GM19238 (cell line): Measurements from ENCODE around the gene ERMN.
A peak's percentile ranks its signal among the peaks of the same experiment; 100 is the strongest.
"Not testable (repeated sequence)": the region's sequence is repeated elsewhere in the genome, so short reads cannot be mapped to it uniquely, and the experiment has no call there.

Source experiments
- DNase-seq: peaks from one replicate; pipeline ENCODE4 v3.0.0; 2011; ENCODE audit warnings: low spot score; ENCODE audit not compliant: insufficient read length

Gene ERMN, protein sequence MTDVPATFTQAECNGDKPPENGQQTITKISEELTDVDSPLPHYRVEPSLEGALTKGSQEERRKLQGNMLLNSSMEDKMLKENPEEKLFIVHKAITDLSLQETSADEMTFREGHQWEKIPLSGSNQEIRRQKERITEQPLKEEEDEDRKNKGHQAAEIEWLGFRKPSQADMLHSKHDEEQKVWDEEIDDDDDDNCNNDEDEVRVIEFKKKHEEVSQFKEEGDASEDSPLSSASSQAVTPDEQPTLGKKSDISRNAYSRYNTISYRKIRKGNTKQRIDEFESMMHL

DNA sequence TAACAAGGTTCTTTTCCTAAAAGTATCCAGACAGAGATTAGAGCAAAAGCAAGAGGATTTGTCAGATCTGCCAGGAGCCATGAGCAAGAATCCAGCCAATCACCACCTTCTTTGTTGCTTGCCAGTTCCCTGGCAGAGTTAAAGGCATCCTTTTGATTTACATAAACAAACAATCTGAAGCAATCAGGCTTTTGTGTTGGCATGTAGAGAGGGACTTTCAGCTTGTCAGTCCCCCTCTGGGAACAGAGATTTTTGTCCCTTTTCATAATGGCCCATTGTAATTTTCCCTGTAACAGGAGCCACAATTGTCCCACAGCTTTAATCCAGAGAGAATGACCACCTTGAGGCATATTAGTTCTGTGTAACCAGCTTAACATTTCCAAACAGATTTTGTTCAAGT is at the start of gene ERMN:
Gene ERMN (minus strand): TSS at position 39 of the 400 bp plus-strand sequence. CDS start 182 bp downstream, outside the sequence.
- DNase-seq: no peak

DNA sequence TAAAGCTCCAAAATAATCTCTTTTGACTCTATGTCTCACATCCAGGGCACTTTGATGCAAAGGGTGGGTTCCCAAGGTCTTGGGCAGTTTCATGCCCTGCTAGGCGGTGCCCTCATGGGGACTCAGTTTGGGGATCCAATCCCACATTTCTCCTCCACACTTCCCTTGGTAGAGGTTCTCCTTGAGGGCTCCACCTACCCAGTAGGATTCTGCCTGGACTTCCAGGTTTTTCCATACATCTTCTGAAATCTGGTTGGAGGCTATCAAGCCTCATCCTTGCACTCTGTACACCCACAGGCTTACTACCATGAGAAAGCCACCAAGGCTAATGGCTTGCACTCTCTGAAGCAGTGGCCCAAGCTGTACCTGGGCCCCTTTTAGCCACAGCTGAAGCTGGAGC is 49.8 kb upstream of the ERMN start:
- DNase-seq: no peak

GRCh38 chr2:157368508-157368907 is 42.9 kb upstream of the ERMN start:
- DNase-seq: not testable (repeated sequence)

GRCh38 chr2:157367704-157368103 is 42.1 kb upstream of the ERMN start:
- no peak for DNase-seq

GRCh38 chr2:157364257-157364974 is 38.8 kb upstream of the ERMN start:
- DNase-seq: peak; percentile 10

- DNase-seq: no peak
Measured at GRCh38 chr2:157363612-157364101, 38.0 kb upstream of the ERMN start.

DNA sequence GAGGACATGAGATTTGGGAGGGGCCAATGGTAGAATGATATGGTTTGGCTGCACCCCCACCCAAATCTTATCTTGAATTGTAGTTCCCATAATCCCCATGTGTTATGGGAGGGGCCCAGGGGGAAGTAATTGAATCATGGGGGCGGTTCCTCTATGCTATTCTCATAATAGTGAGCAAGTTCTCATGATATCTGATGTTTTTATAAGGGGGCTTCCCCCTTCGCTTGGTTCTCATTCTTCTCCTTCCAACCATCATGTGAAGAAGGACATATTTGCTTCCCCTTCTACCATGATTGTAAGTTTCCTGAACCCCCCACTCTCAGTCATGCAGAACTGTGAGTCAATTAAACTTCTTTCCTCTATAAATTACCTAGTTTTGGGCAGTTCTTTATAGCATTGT is 37.0 kb upstream of the ERMN start:
- DNase-seq: no peak

- DNase-seq: no peak
Measured at GRCh38 chr2:157361526-157361925, 35.9 kb upstream of the ERMN start.

DNA sequence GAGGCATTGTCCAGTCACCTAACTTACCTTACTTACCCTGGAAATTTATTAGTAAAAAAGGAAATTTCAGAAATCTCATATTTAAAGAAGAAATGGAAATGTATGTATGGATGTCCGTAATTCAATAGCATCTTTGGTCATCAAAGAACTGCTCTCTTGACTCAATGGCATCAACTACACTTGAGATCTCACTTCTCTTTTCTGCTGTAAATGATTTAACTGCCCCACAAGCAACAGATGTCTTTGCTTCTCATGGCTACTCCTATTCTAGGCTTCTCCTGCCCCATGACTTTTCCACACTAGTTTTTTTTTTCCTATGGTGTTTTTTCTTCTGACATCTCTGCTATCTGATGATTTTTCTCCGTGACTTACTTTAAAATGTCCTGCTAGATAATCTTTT is 34.0 kb upstream of the ERMN start:
- no peak for DNase-seq

- no peak for DNase-seq
Measured at GRCh38 chr2:157355618-157356017, 30.0 kb upstream of the ERMN start.

DNA sequence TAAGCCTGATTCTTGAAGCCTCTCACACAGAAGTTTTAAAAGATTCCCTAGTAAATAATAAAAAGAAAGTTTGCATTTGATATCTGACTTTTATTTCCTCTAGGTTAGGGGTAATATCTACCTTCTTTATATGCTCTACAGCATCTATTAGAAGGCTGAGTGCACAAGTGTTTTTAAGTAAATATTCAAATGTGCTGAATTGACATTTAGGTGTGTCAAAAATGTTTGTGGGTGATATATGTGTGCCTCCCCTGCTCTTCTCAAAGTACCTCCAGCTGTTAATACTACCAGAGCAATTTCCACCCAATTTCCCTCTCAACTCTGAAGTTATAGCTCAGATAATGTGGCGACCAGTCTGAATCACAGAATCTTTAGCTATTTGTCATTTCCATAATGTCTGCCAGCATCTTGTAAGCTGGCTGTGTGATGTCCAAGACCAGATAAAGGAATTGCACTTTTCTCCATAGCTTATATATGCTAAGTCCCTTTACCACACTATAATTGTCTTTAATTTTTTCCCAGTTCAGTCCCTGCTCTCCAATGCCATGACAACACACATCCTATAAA is 24.4 kb upstream of the ERMN start:
- DNase-seq: no peak

DNA sequence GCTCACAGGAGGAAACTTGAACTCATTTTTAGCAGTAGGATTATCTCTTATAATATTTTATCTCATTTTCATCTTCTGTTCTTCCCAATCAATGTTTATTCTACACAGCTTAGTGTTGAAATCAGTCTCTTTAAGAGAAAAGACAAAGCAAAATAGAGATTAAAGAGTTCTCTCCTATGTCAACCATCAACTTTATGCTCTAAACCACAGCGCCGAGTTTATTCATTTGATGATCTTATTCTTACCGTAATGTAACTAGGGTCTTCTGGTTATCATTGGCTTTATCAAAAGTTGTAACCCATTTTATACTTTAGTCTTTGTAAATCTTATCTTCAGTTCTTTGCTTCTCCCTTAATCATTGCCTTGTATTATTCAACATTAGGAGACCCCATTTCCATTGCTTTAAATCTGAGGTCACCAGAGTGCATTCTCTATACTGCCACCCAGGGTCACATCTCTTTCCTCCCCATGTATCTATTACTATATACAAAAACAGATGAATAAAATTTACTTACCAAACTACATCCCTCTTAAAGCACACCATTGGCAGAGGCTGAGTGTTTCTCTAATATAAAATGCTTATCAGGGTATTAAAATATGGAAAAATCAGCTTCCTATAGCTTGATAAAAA is 22.8 kb upstream of the ERMN start:
- no peak for DNase-seq

DNA sequence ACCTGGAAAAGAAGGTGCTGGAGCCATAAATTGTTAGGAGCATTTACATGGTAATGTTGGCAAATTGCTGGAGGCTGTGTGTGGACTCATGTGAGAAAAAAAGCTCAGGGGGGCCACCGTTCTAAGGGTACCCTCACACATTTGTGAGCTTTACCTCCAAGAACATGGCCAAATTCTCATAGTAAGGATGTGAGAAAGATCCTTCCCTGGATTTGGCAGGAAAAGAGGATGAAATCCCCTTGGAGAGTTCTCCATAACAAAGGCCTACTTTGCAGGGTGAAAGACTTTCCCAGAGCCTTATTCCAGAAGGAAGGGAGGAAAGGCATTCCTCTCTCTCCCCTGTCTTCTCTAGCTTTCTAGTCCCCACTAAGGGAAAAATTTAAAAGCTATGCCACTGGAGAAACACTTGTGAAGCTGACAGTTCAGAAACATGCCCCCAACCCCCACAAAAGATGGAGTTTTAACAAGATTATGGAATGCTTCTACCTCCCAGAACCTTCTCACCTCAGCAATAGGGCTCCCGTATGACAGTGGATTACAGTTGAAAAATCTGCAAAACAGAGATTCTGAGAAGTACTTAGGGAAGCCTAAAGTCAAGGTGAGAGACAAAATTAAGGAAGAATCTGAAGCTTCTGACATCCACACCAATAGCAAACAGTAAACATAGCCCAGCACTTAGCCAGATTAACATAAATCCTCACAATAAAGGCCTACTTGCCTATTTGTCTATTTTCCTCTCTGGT is 20.2 kb upstream of the ERMN start:
- no peak for DNase-seq

- not testable (repeated sequence) for DNase-seq
Measured at GRCh38 chr2:157341381-157341780, 15.8 kb upstream of the ERMN start.

DNA sequence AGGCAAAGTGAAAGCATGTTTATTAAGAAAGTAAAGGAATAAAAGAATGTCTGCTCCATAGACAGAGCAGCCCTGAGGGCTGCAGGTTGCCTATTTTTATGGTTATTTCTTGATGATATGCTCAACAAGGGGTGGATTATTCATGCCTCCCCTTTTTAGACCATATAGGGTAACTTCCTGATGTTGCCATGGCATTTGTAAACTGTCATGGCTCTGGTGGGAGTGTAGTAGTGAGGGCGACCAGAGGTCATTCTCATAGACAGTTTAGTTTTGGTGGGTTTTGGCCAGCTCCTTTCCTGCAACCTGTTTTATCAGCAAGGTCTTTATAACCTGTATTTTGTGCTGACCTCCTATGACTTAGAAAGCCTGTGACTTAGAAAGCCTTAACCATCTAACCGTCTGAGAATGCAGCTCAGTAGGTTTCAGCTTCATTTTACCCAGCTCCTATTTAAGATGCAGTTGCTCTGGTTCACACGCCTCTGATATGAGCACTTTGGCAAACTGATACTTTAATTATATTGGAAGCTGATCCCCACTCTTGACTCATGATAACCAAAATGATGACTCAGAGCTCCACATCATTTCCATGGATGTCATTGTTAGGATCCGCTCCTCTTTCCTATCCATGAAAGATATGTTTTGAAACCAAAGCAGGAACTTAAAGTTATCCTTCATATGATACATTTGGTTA is 14.5 kb upstream of the ERMN start:
- DNase-seq: no peak

DNA sequence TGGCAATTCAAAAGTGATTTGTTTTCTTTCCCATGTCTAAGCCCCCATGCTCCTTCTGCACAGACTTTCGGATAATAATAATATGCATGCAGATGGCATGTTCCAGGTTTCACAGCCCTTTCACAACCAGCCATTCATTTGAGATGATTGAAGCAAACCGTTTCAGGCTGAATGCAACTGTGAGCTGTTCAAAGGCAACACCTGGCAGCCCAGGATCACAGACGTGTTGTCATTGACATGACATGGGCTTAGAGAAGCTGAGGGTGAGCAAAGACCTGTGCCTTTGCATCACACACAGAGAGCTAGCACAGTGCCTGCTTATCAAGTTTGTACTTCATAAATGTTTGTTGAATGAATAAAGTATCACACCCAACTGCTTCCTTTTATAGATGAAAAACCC is 12.4 kb upstream of the ERMN start:
- no peak for DNase-seq

DNA sequence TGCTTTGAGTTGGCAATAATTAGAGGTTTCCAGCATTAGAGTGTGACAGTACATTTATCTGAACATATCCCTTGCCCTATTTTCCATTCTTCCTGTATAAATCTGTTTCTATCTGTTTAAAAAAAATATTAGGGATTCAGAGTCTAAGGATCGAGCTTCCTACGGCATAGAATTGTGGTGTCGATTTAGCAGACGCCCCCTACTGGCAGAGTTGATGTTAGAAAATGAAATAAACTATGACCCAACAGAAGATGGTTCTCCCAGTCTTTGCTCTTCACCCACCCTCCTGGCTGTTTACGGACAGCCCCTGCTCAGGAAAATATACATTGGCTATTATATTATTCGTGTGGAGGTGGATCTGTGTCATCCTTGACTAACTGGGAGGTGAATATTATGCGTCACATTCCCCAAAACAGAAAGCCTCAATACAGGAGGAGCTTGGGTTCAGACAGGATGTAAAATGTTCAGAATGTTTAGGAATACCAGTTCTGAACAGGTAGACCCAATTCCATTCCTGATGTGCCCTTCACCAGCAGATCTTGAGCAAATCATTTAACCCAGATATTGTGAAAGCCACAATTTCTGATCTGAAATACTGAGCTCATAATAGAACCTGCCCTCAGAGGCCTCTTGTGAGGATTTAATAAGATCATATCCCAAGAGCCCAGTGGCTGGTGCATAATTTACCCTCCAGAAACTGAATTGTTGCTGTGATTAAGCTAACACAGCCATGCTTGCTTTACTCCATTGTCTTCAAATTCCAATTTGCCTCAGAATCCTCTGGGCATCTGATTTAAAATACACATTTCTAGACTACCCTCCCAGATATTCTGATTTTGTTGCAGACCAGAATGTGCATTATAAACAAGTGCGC is 10.8 kb upstream of the ERMN start:
- peak; percentile 3 for DNase-seq

GRCh38 chr2:157334797-157335196 is 9.2 kb upstream of the ERMN start:
- no peak for DNase-seq

- DNase-seq: no peak
Measured at GRCh38 chr2:157334335-157334734, 8.7 kb upstream of the ERMN start.
